GM12875 (cell line): ENCODE data around the gene CABP2.

Experiments
- H3K4me3 ChIP-seq: one replicate; pipeline ENCODE4 v1.5.1; 2011; ENCODE audit warnings: low read depth, low read length, control low read depth
- CTCF ChIP-seq: IDR thresholded peaks from 2 replicates; pipeline ENCODE4 v1.5.1; 2011; ENCODE audit warnings: low read depth, mild to moderate bottlenecking, control low read depth, inconsistent platforms, low read length, moderate library complexity, borderline replicate concordance; ENCODE audit not compliant: insufficient read depth

The CABP2 gene

GRCh38 chr11:67470337-67471002 lies 52.8 kb downstream of the CABP2 start:
- no peak overlapping the region for H3K4me3 ChIP-seq
- TF ChIP-seq CTCF = no peak

GRCh38 chr11:67469508-67469811 lies 53.8 kb downstream of the CABP2 start:
- no peak for TF ChIP-seq CTCF
- H3K4me3 ChIP-seq = peak overlapping the region; percentile 62
